ENCODE data around the gene ADAMTS15.

DNA sequence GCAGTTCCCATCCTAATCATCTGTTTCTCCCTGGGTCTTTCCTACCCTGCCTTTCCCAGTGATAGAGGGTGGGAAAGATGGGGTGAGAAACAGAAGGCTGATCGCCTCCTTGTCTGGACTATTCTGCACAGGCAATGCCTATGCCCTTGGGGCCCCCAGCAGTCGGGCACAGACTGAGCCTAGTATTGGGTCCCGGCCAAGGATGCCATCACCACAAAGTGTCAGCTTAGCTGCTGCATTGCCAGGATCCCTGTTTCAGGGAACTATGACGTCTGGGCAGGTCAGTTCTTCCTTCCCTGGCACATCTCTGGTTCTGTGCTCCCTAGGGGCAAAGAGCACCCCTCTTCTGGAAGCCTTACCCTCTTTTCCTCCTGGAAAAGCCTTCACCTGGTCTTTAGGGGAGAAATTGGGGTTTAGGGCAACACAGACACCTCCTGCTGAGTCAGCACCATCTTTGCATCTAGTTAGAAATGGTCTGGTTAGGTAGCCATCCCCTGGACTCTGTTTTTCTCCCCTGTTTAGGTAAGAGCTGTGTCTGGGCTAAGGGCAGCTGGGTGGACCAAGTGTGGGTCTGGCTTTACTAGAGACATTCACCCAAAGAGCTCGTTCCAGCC is 22.1 kb upstream of the ADAMTS15 start:
- no peak for TF ChIP-seq CTCF (IDR thresholded peaks at IDR 0.05)
- TF ChIP-seq POLR2AphosphoS5 (IDR thresholded peaks at IDR 0.05) = no peak

All from breast epithelium (tissue), 3 donors.